Heart right ventricle (tissue), 16 donors: ENCODE measurements around the gene IP6K3. TPM values are rescaled to one million over a fixed set of nuclear protein-coding genes. Genes with fewer than 3 reads are reported as not detected.
A peak's percentile ranks its signal among the peaks of the same experiment; 100 is the strongest.

ENCODE experiments used
- ATAC-seq, 8 donors: fragments of 200-7000 bp; cut with Tn5 transposase; one replicate each; pipeline ENCODE4 v1.9.1; 2020; ENCODE audit warnings: mild to moderate bottlenecking in 8 of 8, moderate library complexity in 8 of 8, moderate number of reproducible peaks in 1 of 8
- DNase-seq, 2 donors: peaks; one replicate each; pipeline ENCODE4 v3.0.0-alpha.2; 2020
- H3K27ac ChIP-seq, 10 donors: fragments of 200-600 bp; sonication (generic) in 2 of 10; one replicate each; pipeline versions ENCODE4 v1.5.0 to v1.8.0; 2020 to 2022; ENCODE audit warnings: mild to moderate bottlenecking in 3 of 10
- H3K27me3 ChIP-seq, 7 donors: fragments of 200-600 bp; one replicate each; pipeline ENCODE4 v1.8.0; 2021 to 2022; ENCODE audit warnings: mild to moderate bottlenecking in 2 of 7
- H3K36me3 ChIP-seq, 9 donors: fragments of 200-600 bp; sonication (generic) in 1 of 9; one replicate each; pipeline versions ENCODE4 v1.5.0 to v1.8.0; 2020 to 2022; ENCODE audit warnings: mild to moderate bottlenecking in 2 of 9
- H3K4me1 ChIP-seq, 9 donors: fragments of 200-600 bp; sonication (generic) in 1 of 9; one replicate each; pipeline versions ENCODE4 v1.5.0 to v1.8.0; 2020 to 2022; ENCODE audit warnings: mild to moderate bottlenecking in 4 of 9
- H3K4me3 ChIP-seq, 10 donors: fragments of 200-600 bp; sonication (generic) in 2 of 10; one replicate each; pipeline versions ENCODE4 v1.5.0 to v1.8.0; 2020 to 2022; ENCODE audit warnings: mild to moderate bottlenecking in 7 of 10, moderate library complexity in 2 of 10
- H3K9me3 ChIP-seq, 11 donors: fragments of 200-600 bp in 10 of 11; sonication (generic) in 2 of 11; one replicate each; pipeline versions ENCODE4 v1.5.0 to v1.8.0; 2013 to 2022; ENCODE audit warnings: mild to moderate bottlenecking in 2 of 11, control low read depth in 1 of 11, moderate library complexity in 1 of 11
- CTCF ChIP-seq, 9 donors: fragments of 200-600 bp; sonication (generic) in 2 of 9; IDR thresholded peaks; one replicate each; pipeline versions ENCODE4 v1.5.0 to v1.8.0; 2021 to 2022; ENCODE audit warnings: antibody characterized with exemption in 9 of 9, mild to moderate bottlenecking in 5 of 9, moderate library complexity in 1 of 9
- WGBS, 2 donors: extraction: QIAGEN DNeasy Blood & Tissue Kit; methylation state at CpG; one replicate each; pipeline ENCODE4 v1.1.7; 2013; ENCODE audit warnings: inconsistent platforms in 1 of 2; 5-methylcytosine and 5-hydroxymethylcytosine counted together
- intact Hi-C, 10 donors: fragments of 100-400 bp; cut with DNase I; formaldehyde crosslinking; loops; one replicate each; pipeline versions ENCODE4 v1.11.1 to v1.14.2; 2022
- polyA plus RNA-seq, 2 donors: library from polyadenylated mRNA; stranded (reverse); fragments of 200-250 nt; gene quantifications; one replicate each; pipeline ENCODE4 v1.2.3, GENCODE V29; 2013
- total RNA-seq, 10 donors: library from RNA; stranded (reverse); fragmentation: NEBNext Ultra II Directional in 3 of 10; extraction: Animal tissue kit (Norgen Biotek cat#: 25700) in 3 of 10; gene quantifications; one replicate each; pipeline versions ENCODE4 v1.2.1 to v1.2.4, GENCODE V29; 2021 to 2023
- donor health status: Arrhythmogenic right ventricular cardiomyopathy.
- donor health status: ischemic (EF 13 %, LVEDD 7.1; RV severe dilation, severe dysfunction).
- donor health status: healthy with polysubstance abuse.
- donor health status: DM: no; HTN: yes; CAD: no.
- donor health status: DM: no; HTN: no; CAD: no.
- donor health status: ischemic (EF 25% LVEDD 6.9; RV normal size, moderate dysfunction).
- donor health status: ischemic (EF 25% LVEDD 5.7; RV mildly dilated, moderate dysfunction).
- donor health status: healthy.
- donor health status: DM: yes; HTN: yes; CAD: no.
- donor health status: Ischemic cardiomyopathy.
- donor health status: ischemic (EF 35%, LVEDD 5.7; RV mildly dilated, moderate dysfunction).
- donor health status: nonischemic (EF 11% LVEDD 7.7; RV severe dilation, severe dysfunction).
- donor health status: DM: yes; HTN: yes; CAD: no.
- donor health status: PGD.
- donor health status: ischemic (EF 29% LVEDD 5.4; RV normal size, mild dysfunction).
- donor health status: nonischemic (EF 23%, LVEDD 6.1; RV moderate dilation, normal function).

Gene IP6K3
- total and polyA plus RNA-seq, 12 donors: 15.9 to 55.7 (median 27.5) TPM

GRCh38 chr6:33689148-33689494 lies 57.6 kb downstream of the IP6K3 start:
- Histone ChIP-seq H3K27ac (no peak overlapping the region), H3K36me3 (peaks cover 0 to 96% (median 4%) of the 10 kb centered on the region in 9 donors), H3K4me1 (peaks cover 25 to 40% (median 30%) of the 10 kb centered on the region in 9 donors), H3K9me3 (no peaks in the 10 kb centered on the region), H3K27me3 (no peaks in the 10 kb centered on the region), H3K4me3 (no peak overlapping the region)
- ATAC-seq: no peak
- intact Hi-C loops: no loop called here
- peak in 1 of 2 donors; percentile 6 for DNase-seq
- WGBS, 2 donors: 80 to 98% methylated on average over 12 of the region's 12 CpGs
- TF ChIP-seq CTCF (IDR thresholded peaks at IDR 0.05): no peak

GRCh38 chr6:33688451-33689147 lies 58.1 kb downstream of the IP6K3 start:
- intact Hi-C loops: no loop called here

GRCh38 chr6:33688006-33688405 lies 58.7 kb downstream of the IP6K3 start:
- DNase-seq (no peak), ATAC-seq (no peak)
- WGBS, 2 donors: 94 to 95% methylated on average over 17 to 20 of the region's 20 CpGs
- no peak overlapping the region for H3K27ac ChIP-seq
- H3K36me3 ChIP-seq: peaks cover 0 to 97% (median 11%) of the 10 kb centered on the region in 9 donors
- H3K4me3 ChIP-seq: no peak overlapping the region
- intact Hi-C loops: no loop called here
- H3K27me3 ChIP-seq: no peaks in the 10 kb centered on the region
- TF ChIP-seq CTCF (IDR thresholded peaks at IDR 0.05): no peak
- peaks cover 14 to 29% (median 19%) of the 10 kb centered on the region in 9 donors for H3K4me1 ChIP-seq
- no peaks in the 10 kb centered on the region for H3K9me3 ChIP-seq

More at GRCh38 chr6:33688451-33689147, 58.1 kb downstream of the IP6K3 start:
- DNase-seq: no peak
- no peaks in the 10 kb centered on the region for H3K27me3 ChIP-seq
- no peak for ATAC-seq
- no peak overlapping the region for H3K27ac ChIP-seq
- H3K4me3 ChIP-seq: no peak overlapping the region
- WGBS, 2 donors: 93 to 97% methylated on average over 25 of the region's 25 CpGs
- peaks cover 20 to 35% (median 25%) of the 10 kb centered on the region in 9 donors for H3K4me1 ChIP-seq
- peaks cover 0 to 97% (median 6%) of the 10 kb centered on the region in 9 donors for H3K36me3 ChIP-seq
- no peak for TF ChIP-seq CTCF (IDR thresholded peaks at IDR 0.05)
- no peaks in the 10 kb centered on the region for H3K9me3 ChIP-seq

GRCh38 chr6:33686981-33687975 lies 59.4 kb downstream of the IP6K3 start:
- Histone ChIP-seq H3K4me1 (peaks cover 6 to 22% (median 11%) of the 10 kb centered on the region in 9 donors), H3K4me3 (no peak overlapping the region), H3K9me3 (no peaks in the 10 kb centered on the region), H3K27me3 (no peaks in the 10 kb centered on the region), H3K27ac (no peak overlapping the region), H3K36me3 (peaks cover 0 to 98% (median 11%) of the 10 kb centered on the region in 9 donors)
- intact Hi-C loops: no loop called here
- ATAC-seq (no peak), DNase-seq (no peak)
- WGBS, 2 donors: 95 to 96% methylated on average over 27 of the region's 27 CpGs
- no peak for TF ChIP-seq CTCF (IDR thresholded peaks at IDR 0.05)
